HG03095 (cell line): ENCODE results near the gene SPIN1.
"Not testable (repeated sequence)": the region's sequence is repeated elsewhere in the genome, so short reads cannot be mapped to it uniquely, and the experiment has no call there.

ENCODE experiments used
- ATAC-seq: cut with Tn5 transposase; IDR thresholded peaks from one replicate; pipeline ENCODE4 v1.9.1; 2021; ENCODE audit warnings: moderate library complexity; ENCODE audit not compliant: unreplicated experiment

Gene SPIN1

GRCh38 chr9:88388203-88388885 is at the start of gene SPIN1:
SPIN1 (plus strand) TSS chr9:88388444; CDS start chr9:88426540, 38,096 bp downstream.
- peak; percentile 77 for ATAC-seq

DNA sequence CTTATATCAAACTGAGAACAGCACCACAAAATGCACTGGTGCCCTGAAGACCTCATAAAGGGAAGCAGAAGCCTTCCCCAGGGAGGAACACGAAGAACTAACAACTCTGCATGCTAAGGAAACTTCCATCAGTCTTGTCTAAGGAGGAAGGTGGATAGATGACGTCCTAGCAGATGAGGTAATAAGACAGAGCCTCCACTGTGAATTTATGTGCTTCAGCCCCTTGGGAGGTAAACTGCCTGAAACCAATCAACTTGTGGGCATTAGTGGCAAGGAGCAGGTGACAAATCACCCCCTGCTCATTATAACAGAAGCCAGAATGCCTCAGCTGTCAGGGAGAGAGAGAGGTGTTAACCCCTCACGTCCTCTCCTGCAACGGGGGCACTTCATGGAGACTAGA is 48.9 kb upstream of the SPIN1 start:
- ATAC-seq = no peak

- ATAC-seq = no peak
These were observed 46.0 kb upstream of the SPIN1 start for GRCh38 chr9:88342246-88342645.

DNA sequence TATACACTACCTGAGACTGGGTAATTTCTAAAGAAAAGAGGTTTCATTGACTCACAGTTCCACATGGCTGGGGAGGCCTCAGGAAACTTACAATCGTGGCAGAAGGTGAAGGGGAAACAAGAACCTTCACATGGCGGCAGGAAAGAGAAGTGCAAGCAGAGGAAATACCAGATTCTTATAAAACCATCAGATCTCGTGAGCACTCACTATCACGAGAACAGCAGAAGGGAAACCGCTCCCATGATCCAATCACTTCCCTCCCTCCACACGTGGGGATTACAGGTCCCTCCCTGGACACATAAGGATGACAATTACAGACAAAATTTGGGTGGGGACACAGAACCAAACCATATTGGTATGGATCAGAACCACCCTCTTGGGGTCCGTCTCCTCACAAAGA is 44.2 kb upstream of the SPIN1 start:
- no peak for ATAC-seq

DNA sequence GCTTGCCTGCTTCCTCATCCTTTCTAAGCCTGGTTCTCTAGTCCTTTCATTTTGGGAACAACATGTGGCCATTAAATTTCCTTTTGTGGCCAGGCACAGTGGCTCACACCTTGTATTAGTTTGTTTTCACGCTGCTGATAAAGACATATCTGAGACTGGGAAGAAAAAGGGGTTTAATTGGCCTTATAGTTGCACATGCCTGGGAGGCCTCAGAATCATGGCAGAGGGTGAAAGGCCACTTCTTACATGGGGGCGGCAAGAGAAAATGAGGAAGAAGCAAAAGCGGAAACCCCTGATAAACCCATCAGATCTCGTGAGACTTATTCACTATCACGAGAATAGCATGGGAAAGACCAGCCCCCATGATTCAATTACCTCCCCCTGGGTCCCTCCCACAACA is 37.9 kb upstream of the SPIN1 start:
- not testable (repeated sequence) for ATAC-seq

- ATAC-seq = no peak
These were observed 33.1 kb upstream of the SPIN1 start for GRCh38 chr9:88355166-88355565.

DNA sequence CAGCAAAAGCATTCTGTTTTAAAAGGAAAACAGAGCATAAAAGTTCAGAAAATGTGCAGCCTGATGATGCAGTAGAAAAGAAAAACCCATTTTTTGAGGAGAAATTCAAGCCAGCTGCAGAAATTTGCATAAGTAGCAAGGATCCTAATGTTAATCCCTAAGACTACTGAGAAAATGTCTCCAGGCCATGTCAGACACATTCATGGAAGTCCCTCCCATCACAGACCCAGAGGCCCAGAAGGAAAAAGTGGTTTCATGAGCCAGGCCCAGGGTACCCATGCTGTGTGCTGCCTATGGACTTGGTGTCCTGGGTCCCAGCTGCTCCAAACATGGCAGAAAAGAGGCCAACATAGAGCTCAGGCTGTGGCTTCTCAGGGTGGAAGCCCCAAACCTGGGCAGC is 31.0 kb upstream of the SPIN1 start:
- ATAC-seq = not testable (repeated sequence)

DNA sequence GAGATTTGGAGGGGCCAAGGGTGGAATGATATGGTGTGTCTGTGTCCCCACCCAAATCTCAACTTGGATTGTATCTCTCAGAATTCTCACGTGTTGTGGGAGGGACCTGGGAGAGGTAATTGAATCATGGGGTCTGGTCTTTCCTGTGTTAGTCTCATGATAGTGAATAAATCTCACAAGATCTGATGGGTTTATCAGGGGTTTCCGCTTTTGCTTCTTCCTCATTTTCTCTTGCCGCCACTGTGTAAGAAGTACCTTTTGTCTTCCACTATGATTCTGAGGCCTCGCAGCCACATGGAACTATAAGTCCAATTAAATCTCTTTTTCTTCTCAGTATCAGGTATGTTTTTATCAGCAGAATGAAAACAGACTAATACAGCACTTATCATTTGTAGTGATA is 29.5 kb upstream of the SPIN1 start:
- ATAC-seq = no peak

GRCh38 chr9:88359974-88360373 is 28.3 kb upstream of the SPIN1 start:
- no peak for ATAC-seq

DNA sequence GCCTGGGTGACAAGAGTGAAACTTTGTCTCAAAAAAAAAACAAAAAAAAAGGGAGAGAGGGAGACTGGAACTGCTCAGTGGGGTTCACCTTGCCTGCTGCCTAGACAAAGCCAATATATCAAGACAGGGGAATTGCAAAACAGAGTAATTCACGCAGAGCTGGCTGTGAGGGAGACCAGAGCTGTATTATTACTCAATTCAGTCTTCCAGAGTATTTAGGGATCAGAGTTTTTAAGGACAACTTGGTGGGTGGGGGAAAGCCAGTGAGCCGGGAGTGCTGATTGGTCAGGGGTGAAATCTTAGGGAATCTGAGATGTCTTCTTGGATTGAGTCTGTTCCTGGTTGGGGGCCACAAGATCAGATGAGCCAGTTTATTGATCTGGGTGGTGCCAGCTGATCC is 25.6 kb upstream of the SPIN1 start:
- ATAC-seq = no peak

DNA sequence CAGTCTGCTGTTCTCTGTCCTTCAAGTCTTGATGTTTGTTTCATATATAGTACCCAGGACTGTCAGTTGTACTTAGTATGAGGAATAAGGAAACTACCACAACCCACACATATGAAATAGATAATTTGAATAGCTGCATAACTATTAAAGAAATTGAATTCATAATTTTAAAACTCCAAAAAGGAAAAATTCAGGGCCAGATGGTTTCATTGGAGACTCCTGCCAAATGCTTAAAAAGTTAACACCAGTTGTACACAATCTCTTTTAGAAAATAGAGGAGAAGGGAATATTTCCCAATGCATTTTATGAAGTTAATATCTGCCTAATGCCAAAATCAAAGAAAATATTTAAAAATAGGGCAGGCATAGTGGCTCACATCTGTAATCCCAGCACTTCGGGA is 24.6 kb upstream of the SPIN1 start:
- no peak for ATAC-seq

GRCh38 chr9:88364706-88365105 is 23.5 kb upstream of the SPIN1 start:
- ATAC-seq = no peak

DNA sequence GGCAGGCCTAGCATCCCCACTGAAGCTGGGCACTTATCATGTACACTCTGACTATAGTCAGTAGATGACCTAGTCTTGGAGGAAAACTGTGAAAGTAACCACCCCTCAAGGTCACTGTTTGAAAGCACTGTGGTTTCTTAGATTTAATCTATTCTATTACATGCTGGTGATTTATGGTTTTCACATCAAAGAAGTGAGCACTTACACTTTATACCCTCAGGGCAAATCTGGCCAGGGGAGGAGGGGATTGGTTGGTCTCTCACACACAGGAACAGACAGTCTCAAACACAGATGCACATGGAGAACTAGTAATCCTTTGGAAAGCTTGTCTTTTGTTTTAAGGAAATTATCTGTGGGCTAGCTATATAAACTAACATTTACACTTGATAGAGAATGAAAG is 17.9 kb upstream of the SPIN1 start:
- ATAC-seq = no peak

GRCh38 chr9:88372103-88372654 is 16.1 kb upstream of the SPIN1 start:
- no peak for ATAC-seq

DNA sequence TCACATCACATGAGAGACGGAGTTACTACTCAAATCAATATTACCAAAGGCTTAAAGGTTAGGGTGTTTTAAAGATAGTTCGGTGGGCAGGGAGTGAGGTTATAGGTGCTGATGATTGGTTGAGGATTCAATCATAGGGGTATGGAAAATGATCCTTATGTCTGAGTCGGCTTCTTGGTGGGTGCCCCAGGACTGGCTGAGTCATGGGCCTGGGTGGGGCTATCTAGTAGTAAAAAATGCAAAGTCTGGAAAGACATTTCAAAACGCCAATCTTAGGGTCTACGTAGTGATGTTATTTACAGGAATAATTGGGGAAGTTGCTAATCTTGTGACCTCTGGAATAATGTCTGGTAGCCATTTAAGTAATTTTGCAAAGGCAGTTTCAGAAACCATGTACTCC is 15.2 kb upstream of the SPIN1 start:
- no peak for ATAC-seq

DNA sequence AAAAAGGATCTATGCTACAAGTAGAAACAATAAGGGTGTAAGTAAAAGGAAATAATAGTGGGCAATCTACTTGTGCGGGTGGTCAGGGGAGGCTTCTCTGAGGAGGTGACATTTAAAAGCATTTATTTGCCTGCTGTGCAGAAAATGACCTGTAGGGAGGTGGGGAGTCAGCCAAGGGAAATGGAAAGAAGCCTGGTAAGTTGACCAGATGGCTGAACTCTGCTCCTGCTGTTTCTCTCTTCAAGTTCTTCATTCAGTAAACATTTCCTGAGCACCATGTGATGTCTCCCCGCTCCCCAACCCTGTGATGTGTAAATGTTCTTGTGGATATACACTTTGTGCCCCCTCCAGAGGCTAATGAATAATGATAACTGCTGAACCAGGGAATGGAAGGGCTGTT is 9.9 kb upstream of the SPIN1 start:
- ATAC-seq = no peak

DNA sequence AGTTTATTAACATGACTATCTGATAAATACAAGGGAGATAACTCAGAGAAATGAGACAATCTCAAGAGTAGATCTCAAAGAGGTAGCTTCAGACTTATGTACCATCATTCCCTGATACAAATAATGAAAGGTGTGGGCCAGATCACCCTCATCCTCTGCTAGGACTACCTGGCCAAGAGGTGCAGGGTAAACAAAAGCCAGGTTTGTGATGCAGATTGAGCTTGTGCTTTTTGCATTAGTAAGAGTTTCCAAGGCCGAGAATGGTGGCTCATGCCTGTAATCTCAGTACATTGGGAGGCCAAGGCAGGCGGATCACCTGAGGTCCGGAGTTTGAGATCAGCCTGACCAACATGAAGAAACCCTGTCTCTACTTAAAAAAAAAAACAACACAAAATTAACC is 8.9 kb upstream of the SPIN1 start:
- no peak for ATAC-seq

DNA sequence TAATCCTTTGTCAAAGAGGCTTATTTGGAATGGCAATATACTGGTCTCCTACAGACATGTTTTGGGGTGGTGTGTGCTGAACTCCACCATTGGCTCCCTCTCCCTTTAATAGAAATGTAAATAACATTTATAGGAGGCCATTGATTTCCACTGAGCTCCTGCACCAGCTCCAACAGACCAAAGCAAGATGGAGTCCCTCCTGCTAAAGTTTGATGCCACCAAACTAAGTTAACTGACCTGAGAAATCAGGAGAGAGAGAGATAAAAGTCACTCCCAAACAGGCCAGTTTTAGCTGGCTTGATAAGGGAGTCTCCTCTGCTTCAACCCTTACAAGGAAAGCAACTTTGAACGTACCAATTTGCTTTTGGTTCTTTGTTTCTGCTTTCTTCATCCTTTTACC is 8.1 kb upstream of the SPIN1 start:
- no peak for ATAC-seq

DNA sequence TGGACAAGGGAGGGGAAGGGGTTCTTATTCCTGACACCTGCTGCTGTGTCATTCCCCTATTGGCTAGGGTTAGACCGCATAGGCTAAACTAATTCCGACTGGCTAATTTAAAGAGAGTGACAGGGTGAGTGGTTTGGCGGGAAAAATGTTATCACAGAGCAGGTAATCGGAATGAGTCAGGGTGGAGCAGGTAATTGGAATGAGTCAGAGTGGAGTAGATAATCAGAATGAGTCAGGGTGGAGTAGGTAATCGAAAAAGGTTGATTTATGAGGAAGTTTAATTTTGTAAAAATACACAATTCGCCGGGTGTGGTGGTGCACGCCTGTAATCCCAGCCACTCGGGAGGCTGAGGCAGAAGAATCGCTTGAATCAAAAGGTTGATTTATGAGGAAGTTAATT is 6.9 kb upstream of the SPIN1 start:
- ATAC-seq = not testable (repeated sequence)

DNA sequence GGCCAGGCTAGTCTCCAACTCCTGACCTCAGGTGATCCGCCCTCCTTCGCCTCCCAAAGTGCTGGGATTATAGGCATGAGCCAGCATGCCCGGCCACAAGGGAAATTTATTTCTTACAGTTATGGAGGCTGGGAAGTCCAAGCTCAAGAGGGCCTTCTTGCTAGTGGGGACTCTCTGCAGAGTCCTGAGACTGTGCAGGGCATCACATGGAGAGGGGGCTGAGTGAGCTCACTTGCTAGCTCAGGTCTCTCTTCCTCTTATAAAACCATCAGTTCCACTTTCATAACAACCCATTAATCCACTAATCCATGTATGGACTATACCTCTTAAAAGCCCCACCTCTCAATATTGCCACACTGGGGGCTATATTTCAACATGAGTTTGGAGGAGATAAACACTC is 5.1 kb upstream of the SPIN1 start:
- ATAC-seq = no peak

GRCh38 chr9:88386137-88386536 is 2.1 kb upstream of the SPIN1 start:
- ATAC-seq = not testable (repeated sequence)

DNA sequence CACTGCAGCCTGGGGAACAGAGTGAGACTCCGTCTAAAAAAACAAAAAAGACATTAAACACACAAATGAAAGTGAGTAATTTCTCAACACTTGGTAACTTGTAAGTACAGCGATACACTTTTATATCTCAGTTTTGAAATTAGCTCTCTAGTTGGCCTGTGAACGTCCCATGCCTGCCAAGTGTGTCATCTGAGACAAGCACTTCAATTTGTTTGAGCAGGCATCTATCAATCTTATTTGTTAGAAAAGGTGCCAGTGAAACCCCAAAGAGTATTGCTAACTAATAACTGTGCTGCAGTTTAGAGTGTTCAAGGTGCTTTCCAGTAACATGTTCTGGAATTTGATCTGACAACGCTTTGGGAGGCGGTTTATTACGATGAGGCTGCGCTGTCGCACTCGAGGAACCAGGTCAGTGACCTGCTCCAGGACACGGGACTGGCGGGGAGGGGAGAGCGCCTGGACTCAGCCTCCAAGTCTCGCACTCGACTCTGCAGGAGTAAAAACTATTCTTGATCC is 1.1 kb upstream of the SPIN1 start:
- ATAC-seq = no peak
